ENCODE data around the gene ANAPC2. TPM values are rescaled to one million over a fixed set of nuclear protein-coding genes. Genes with fewer than 3 reads are reported as not detected.

The ANAPC2 gene
- polyA plus RNA-seq, 2 of the 4 experiments (the other 2 are of a cell fraction), result 17.5 to 40.7 TPM

DNA sequence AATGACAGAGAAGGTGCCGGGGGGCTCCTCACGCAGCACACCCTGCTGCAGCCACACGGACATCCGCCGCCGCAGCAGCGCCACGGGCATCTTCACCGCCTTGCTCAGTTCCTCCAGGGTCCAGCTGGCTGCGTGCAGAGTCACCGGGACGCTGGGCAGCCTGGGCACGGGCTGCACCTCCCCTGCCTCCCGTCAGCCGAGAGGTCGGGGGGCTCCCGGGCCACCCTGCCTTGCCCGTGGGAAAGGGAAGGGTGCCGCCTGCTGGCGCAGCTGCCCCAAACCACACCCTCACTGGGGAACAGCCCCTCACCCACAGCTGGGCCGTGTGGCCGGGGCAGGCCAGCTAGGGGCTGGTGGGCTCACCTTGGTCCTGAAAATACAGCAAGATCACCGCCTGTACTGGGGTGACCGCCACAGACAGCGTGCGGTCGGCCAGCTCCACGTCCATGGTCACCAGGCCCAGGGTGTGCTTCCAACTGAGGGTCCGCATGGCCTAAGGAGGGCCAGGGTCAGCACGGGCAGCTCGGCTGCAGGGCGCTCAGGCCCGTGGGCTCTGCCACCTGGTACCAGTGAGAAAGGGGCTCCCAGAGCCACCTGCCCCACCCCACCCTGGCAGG lies 12.9 kb downstream of the ANAPC2 start:
- ATAC-seq (no peak), FAIRE-seq (no peak), DNase-seq (ENCODE audit: low read depth in 1 of 2, low spot score in 1 of 2) (no peak)
- TF ChIP-seq, protein P1, sequence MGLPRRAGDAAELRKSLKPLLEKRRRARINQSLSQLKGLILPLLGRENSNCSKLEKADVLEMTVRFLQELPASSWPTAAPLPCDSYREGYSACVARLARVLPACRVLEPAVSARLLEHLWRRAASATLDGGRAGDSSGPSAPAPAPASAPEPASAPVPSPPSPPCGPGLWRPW (IDR thresholded peaks at IDR 0.05), result no peak
- TF ChIP-seq MYC (IDR thresholded peaks at IDR 0.05; ENCODE audit: borderline replicate concordance, low read length) (no peak), FOSL2 (IDR thresholded peaks at IDR 0.05) (no peak), FOSL2 (CRISPR knock-in tag; IDR thresholded peaks at IDR 0.05) (no peak), CEBPB (IDR thresholded peaks at IDR 0.05) (no peak), RAD21 (conservative IDR thresholded peaks at IDR 0.05 in 1 of 2, IDR thresholded peaks at IDR 0.05 in 1 of 2) (no peak), NR3C1 (IDR thresholded peaks at IDR 0.05) (no peak), JUN (IDR thresholded peaks at IDR 0.05) (no peak), POLR2A (IDR thresholded peaks at IDR 0.05; ENCODE audit: low read length) (no peak), SREBF2 (IDR thresholded peaks at IDR 0.05) (no peak), RARB (CRISPR knock-in tag; IDR thresholded peaks at IDR 0.05) (no peak), SMC3 (IDR thresholded peaks at IDR 0.05) (no peak), MAFK (IDR thresholded peaks at IDR 0.05; ENCODE audit: partially characterized antibody) (no peak)
- TF ChIP-seq, protein P2, sequence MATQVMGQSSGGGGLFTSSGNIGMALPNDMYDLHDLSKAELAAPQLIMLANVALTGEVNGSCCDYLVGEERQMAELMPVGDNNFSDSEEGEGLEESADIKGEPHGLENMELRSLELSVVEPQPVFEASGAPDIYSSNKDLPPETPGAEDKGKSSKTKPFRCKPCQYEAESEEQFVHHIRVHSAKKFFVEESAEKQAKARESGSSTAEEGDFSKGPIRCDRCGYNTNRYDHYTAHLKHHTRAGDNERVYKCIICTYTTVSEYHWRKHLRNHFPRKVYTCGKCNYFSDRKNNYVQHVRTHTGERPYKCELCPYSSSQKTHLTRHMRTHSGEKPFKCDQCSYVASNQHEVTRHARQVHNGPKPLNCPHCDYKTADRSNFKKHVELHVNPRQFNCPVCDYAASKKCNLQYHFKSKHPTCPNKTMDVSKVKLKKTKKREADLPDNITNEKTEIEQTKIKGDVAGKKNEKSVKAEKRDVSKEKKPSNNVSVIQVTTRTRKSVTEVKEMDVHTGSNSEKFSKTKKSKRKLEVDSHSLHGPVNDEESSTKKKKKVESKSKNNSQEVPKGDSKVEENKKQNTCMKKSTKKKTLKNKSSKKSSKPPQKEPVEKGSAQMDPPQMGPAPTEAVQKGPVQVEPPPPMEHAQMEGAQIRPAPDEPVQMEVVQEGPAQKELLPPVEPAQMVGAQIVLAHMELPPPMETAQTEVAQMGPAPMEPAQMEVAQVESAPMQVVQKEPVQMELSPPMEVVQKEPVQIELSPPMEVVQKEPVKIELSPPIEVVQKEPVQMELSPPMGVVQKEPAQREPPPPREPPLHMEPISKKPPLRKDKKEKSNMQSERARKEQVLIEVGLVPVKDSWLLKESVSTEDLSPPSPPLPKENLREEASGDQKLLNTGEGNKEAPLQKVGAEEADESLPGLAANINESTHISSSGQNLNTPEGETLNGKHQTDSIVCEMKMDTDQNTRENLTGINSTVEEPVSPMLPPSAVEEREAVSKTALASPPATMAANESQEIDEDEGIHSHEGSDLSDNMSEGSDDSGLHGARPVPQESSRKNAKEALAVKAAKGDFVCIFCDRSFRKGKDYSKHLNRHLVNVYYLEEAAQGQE (IDR thresholded peaks at IDR 0.05), result no peak
- WGBS (ENCODE audit: missing lambda C conversion rate), result 87% methylated on average over 16 of the region's 33 CpGs
- H3K27ac ChIP-seq, result no peak overlapping the region
- no peaks in the 10 kb centered on the region for H3K9me3 ChIP-seq
- CTCF ChIA-PET, result interaction anchor here (0.9 to 16.5 kb wide), 9 partner anchors 10 to 62 kb away, joined by 3 to 156 read pairs (median 13); partner anchors contain the start of genes ANAPC2, RNF224 and SSNA1
- POLR2A ChIA-PET, result interaction anchor here (0.6 to 1.4 kb wide), 2 partner anchors 12 to 109 kb away, joined by 3 read pairs; no protein-coding TSS in a partner anchor
- H3K4me3 ChIP-seq, result no peak overlapping the region
- no peaks in the 10 kb centered on the region for H3K4me1 ChIP-seq
- H3K4me2 ChIP-seq, result no peak overlapping the region

DNA sequence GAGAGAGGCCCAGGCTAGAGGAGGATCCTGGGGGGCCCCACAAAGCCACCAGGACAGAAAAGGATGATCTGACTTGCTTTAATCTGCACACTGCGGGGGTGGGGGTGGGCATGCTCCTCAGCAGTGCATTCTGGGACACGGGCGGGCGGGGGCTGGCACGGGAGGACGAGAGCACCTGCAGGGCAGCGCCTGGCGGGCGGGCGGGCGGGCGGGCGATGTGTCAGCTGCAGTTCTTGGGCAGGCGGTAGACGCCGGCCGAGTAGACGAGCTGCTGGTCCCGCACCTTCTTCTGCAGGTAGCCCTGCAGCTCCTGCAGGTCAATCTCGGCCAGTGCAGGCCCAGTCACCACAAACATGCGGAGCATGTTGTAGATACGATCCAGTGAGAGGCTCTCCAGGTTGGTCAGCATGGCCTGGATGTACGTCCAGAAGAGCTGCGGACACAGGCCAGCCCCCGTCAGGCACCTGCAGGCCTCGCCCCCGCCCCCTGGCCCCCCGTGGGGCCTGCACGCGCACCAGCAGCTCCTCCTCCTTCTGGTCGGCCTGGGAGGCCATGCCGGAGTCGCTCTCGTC lies 13.6 kb downstream of the ANAPC2 start:
- Histone ChIP-seq H3K27ac (no peak overlapping the region), H3K4me1 (peaks cover 5% of the 10 kb centered on the region; the same call in 1 of the 3 replicates), H3K9me3 (no peaks in the 10 kb centered on the region), H3K4me2 (no peak overlapping the region), H3K4me3 (no peak overlapping the region)
- POLR2A ChIA-PET, result interaction anchor here (0.5 to 0.6 kb wide), 2 partner anchors 25 to 109 kb away, joined by 3 to 6 read pairs; no protein-coding TSS in a partner anchor
- FAIRE-seq (no peak), DNase-seq (ENCODE audit: low read depth in 1 of 2, low spot score in 1 of 2) (no peak), ATAC-seq (no peak)
- TF ChIP-seq ESRRA (IDR thresholded peaks at IDR 0.05; ENCODE audit: borderline replicate concordance, low read length) (no peak), NFE2L2 (conservative IDR thresholded peaks at IDR 0.05; ENCODE audit: low read length) (no peak), GATA3 (IDR thresholded peaks at IDR 0.05; ENCODE audit: borderline replicate concordance) (no peak), POLR2A (IDR thresholded peaks at IDR 0.05; ENCODE audit: low read length) (no peak), JUNB (IDR thresholded peaks at IDR 0.05) (no peak), RCOR1 (IDR thresholded peaks at IDR 0.05; ENCODE audit: low read depth, low read length) (no peak), CBX8 (IDR thresholded peaks at IDR 0.05) (no peak), ZFP36 (IDR thresholded peaks at IDR 0.05; ENCODE audit: borderline replicate concordance, partially characterized antibody) (no peak), CHD2 (IDR thresholded peaks at IDR 0.05; ENCODE audit: low read length, partially characterized antibody) (no peak), ZSCAN20 (CRISPR knock-in tag; IDR thresholded peaks at IDR 0.05) (no peak), EP300 (IDR thresholded peaks at IDR 0.05) (no peak), KDM5A (IDR thresholded peaks at IDR 0.05) (no peak), SREBF2 (IDR thresholded peaks at IDR 0.05) (no peak), NPAS2 (CRISPR knock-in tag; IDR thresholded peaks at IDR 0.05; ENCODE audit: borderline replicate concordance) (no peak)
- TF ChIP-seq, protein P2 (IDR thresholded peaks at IDR 0.05), result no peak
- TF ChIP-seq, protein P3, sequence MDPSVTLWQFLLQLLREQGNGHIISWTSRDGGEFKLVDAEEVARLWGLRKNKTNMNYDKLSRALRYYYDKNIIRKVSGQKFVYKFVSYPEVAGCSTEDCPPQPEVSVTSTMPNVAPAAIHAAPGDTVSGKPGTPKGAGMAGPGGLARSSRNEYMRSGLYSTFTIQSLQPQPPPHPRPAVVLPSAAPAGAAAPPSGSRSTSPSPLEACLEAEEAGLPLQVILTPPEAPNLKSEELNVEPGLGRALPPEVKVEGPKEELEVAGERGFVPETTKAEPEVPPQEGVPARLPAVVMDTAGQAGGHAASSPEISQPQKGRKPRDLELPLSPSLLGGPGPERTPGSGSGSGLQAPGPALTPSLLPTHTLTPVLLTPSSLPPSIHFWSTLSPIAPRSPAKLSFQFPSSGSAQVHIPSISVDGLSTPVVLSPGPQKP (IDR thresholded peaks at IDR 0.05; ENCODE audit: low read depth, low read length), result no peak
- TF ChIP-seq, protein P4, sequence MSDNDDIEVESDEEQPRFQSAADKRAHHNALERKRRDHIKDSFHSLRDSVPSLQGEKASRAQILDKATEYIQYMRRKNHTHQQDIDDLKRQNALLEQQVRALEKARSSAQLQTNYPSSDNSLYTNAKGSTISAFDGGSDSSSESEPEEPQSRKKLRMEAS (IDR thresholded peaks at IDR 0.05), result no peak
- CTCF ChIA-PET, result interaction anchor here (0.6 to 16.5 kb wide), 7 partner anchors 10 to 53 kb away, joined by 3 to 156 read pairs (median 13); partner anchors contain the start of genes ANAPC2, RNF224 and SSNA1
- WGBS (ENCODE audit: missing lambda C conversion rate), result 87% methylated on average over 6 of the region's 34 CpGs
